Right hindlimb (tissue), 1 donor: ENCODE data around the gene DNM2.
"Not testable (repeated sequence)": the region's sequence is repeated elsewhere in the genome, so short reads cannot be mapped to it uniquely, and the experiment has no call there.

Experiments used
- DNase-seq: peaks from one replicate; pipeline ENCODE4 v3.0.0-alpha.2; 2018

The DNM2 gene

GRCh38 chr19:10818301-10819123 lies 100.6 kb downstream of the DNM2 start:
- no peak for DNase-seq

- no peak for DNase-seq
These were observed 101.5 kb downstream of the DNM2 start for GRCh38 chr19:10819124-10820060.

- no peak for DNase-seq
These were observed 102.3 kb downstream of the DNM2 start for GRCh38 chr19:10820173-10820572.

GRCh38 chr19:10823690-10824089 lies 105.8 kb downstream of the DNM2 start:
- DNase-seq = no peak

DNA sequence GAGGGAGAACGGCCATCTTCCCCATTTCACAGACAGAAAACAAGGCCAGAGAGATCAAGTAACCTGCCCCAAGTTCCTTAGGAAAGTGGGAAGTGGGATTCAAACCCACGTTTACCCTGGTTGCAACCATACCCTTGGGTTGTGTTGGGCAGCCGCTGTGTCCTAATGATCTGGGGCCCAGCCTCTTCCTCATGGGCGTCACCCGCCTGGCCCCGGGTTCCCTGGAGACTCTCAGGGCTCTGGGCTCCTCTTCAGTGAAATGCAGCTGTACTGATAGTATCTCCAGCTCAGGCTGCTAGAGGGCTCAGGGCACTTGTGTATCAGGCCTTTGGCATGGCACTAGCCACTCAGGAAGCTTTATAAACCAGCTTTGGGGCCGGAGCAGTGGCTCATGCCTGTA lies 108.4 kb downstream of the DNM2 start:
- no peak for DNase-seq

GRCh38 chr19:10826846-10827245 lies 109.0 kb downstream of the DNM2 start:
- DNase-seq = no peak

- DNase-seq = no peak
These were observed 111.3 kb downstream of the DNM2 start for GRCh38 chr19:10828981-10829821.

DNA sequence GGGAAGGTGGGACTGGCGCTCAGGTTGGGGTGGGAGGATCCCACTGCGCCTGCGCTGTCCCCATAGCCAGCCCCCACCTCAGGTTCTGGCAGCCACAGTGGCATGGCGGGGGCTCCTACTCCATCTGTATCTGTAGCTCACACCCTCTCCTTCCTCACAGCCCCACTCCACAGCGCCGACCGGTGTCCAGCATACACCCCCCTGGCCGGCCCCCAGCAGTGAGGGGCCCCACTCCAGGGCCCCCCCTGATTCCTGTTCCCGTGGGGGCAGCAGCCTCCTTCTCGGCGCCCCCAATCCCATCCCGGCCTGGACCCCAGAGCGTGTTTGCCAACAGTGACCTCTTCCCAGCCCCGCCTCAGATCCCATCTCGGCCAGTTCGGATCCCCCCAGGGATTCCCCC lies 112.1 kb downstream of the DNM2 start:
- DNase-seq = no peak

GRCh38 chr19:10830370-10830769 lies 112.5 kb downstream of the DNM2 start:
- no peak for DNase-seq

DNA sequence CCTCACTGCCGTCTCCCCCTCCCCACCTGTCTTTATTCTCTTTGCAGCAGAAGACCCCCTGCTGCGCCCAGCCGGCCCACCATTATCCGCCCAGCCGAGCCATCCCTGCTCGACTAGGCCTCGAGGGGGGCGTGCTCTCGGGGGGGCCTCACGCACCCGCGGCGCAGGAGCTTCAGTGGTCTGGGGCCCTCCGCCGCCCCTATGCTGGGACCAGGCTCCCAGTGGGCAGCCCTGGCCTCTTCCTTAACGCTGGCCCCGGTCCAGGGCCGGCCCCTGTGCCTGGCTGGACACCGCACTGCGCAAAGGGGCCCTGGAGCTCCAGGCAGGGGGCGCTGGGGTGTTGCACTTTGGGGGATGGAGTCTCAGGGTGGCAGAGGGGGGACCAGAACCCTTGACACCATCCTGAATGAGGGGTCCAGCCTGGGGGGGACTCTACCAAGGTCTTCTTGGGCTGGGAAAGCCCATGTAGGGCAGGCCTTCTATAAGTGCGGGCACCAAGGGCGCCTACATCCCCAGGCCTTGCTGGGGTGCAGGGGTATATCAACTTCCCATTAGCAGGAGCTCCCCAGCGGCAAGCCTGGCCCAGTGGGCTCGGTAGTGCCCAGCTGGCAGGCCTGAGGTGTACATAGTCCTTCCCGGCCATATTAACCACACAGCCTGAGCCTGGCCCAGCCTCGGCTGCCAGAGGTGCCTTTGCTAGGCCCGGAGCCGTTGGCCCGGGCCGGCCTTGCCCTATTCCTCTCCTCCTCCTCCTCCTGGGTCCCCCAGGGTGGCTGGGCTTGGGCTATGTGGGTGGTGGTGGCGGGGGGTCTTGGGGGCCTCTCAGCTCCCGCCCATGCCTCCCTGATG lies 113.3 kb downstream of the DNM2 start:
- no peak for DNase-seq

DNA sequence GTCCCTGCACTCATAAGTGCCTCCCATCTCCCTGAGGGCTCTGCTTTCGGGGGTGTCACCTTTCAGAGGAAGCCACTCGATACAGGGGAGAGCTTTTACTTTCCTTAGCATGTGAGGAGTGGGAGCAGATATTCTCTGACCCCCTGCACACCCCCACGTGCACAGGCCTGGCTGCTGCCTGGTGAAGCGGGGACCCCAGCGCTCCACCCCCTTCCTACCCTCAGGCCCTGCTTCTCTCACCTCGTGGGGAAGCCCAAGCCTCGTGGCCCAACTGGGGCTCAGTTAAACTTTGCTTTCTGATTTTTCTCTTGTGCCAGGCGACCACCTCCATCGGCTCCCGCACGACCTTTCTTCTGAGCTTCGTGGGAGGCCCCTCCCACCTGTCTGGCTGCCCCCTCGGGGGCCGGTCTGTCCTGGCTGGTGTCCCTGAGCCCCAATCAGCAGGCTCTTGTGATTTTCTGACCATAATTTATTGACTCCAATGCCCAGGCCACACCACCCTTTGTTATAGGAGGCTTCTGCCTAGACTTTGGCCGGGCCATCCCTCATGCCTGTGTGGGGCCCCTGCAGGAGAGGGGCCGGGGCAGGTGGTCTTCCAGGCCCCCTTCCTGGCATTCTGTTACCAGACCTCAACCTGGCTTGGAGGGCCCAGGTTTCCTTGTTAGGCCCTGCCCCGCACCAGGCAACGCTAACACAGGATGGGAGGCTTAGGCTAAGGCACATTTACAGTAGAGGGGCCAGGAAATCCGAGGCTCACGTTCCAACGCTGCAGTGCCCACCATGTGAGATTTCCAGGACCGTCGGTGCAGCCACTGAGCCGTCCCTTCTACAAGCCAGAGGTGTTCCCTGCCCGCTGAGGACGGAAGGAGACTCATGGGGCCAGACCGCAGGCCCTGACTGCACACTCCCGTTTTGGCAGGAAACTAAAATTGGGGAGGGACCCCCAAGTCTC lies 114.4 kb downstream of the DNM2 start:
- DNase-seq = no peak

GRCh38 chr19:10832939-10833296 lies 115.0 kb downstream of the DNM2 start:
- DNase-seq = no peak

- DNase-seq = no peak
These were observed 117.3 kb downstream of the DNM2 start for GRCh38 chr19:10835089-10835753.

- peak; percentile 98 for DNase-seq
These were observed 118.0 kb downstream of the DNM2 start, which contains the start of gene TMED1 for GRCh38 chr19:10835754-10836478. TSS of gene TMED1 (minus strand) at chr19:10836212. CDS start at chr19:10836191, 21 bp downstream.

- DNase-seq = no peak
These were observed 118.8 kb downstream of the DNM2 start for GRCh38 chr19:10836479-10837330.

DNA sequence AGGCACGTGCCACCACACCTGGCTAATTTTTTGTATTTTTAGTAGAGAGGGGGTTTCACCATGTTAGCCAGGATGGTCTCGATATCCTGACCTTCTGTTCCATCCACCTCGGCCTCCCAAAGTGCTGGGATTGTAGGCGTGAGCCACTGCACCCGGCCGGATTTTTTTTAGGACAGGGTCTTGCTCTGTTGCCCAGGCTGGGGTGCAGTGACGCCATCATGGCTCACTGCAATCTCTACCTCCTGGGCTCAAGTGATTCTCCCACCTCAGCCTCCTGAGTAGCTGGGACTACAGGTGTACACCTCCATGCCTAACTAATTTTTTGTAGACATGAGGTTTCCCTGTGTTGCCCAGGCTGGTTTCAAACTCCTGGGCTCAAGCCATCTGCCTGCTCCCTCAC lies 119.8 kb downstream of the DNM2 start:
- not testable (repeated sequence) for DNase-seq

DNA sequence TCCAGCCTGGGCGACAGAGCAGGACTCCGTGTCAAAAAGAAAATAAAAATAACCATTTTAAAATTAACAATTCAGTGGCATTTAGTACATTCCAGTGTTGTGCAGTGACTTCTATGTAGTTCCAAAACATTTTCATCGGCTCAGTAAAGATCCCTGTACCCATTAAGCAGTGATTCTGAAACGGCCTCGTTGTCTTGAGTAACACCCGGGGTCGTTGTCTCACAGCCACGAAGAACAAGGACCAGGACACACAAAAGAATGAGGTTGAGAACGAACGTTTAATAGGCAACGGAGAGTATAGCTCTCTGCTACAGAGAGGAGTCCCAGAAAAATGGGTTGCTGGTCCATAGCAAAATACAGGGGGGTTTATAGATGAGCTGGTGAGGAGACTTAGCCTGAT lies 120.5 kb downstream of the DNM2 start:
- DNase-seq = no peak
